H1 (cell line): ENCODE results near the gene PSTK. TPM values are rescaled to one million over a fixed set of nuclear protein-coding genes. Genes with fewer than 3 reads are reported as not detected.

Experiments used
- CTCF ChIA-PET: fragments of 300-600 bp; sonication (Branson Sonifier 250); formaldehyde crosslinking; loops from one replicate; lab custom pipeline; 2021; ENCODE audit not compliant: partially characterized antibody; lab: Charles Lee
- POLR2A ChIA-PET: fragments of 300-600 bp; sonication (Branson Sonifier 250); formaldehyde crosslinking; loops from one replicate; lab custom pipeline; 2021; ENCODE audit warnings: inconsistent platforms; ENCODE audit not compliant: partially characterized antibody; lab: Charles Lee
- DNase-seq, 2 experiments: peaks; one replicate each; pipeline versions ENCODE4 v3.0.0 to v3.0.0-alpha.2; 2010 to 2022; ENCODE audit warnings: low spot score in 2 of 2, low read depth in 1 of 2, mixed read lengths in 1 of 2
- FAIRE-seq: peaks from 2 replicates; lab custom pipeline; 2011; peaks lifted over from hg19 to GRCh38; lab: Jason Lieb, UNC
- H2AFZ ChIP-seq: 2 replicates; pipeline ENCODE4 v1.8.1; 2012; ENCODE audit warnings: low read length, inconsistent platforms
- H2AK5ac ChIP-seq: 2 replicates; pipeline ENCODE4 v1.6.1; 2013; ENCODE audit warnings: low read depth, low read length
- H2BK120ac ChIP-seq: replicated peaks from 2 replicates; pipeline ENCODE3; 2013; ENCODE audit warnings: low read depth, low read length, inconsistent platforms
- H2BK12ac ChIP-seq: 2 replicates; pipeline ENCODE4 v1.6.1; 2013; ENCODE audit warnings: low read depth, low read length
- H2BK15ac ChIP-seq: 2 replicates; pipeline ENCODE4 v1.6.1; 2013; ENCODE audit warnings: low read length
- H2BK20ac ChIP-seq: 2 replicates; pipeline ENCODE4 v1.6.1; 2013; ENCODE audit warnings: low read length
- H2BK5ac ChIP-seq: 2 replicates; pipeline ENCODE4 v1.6.1; 2013; ENCODE audit warnings: low read depth, low read length
- H3K14ac ChIP-seq: 2 replicates; pipeline ENCODE4 v1.6.1; 2013; ENCODE audit warnings: inconsistent platforms; ENCODE audit not compliant: insufficient read length
- H3K18ac ChIP-seq: 2 replicates; pipeline ENCODE4 v1.6.1; 2013; ENCODE audit warnings: low read length; ENCODE audit errors: extremely low read depth
- H3K23ac ChIP-seq: 2 replicates; pipeline ENCODE4 v1.6.1; 2013; ENCODE audit warnings: inconsistent platforms; ENCODE audit not compliant: insufficient read length
- H3K23me2 ChIP-seq: 2 replicates; pipeline ENCODE4 v1.6.1; 2013; ENCODE audit warnings: low read depth, low read length
- H3K27ac ChIP-seq: 2 replicates; pipeline ENCODE4 v1.6.1; 2011; ENCODE audit warnings: low read depth, low read length, inconsistent platforms
- H3K27me3 ChIP-seq, 4 experiments: replicated peaks in 1 of 4; 1 replicate in 1 of 4; 2 replicates in 3 of 4; pipeline versions ENCODE4 v1.6.1 to v1.8.1; 2011 to 2013; ENCODE audit warnings: low read length in 3 of 4, mild to moderate bottlenecking in 3 of 4, inconsistent platforms in 2 of 4, mixed read lengths in 2 of 4, moderate library complexity in 1 of 4; ENCODE audit not compliant: control insufficient read depth in 3 of 4, insufficient read depth in 3 of 4; ENCODE audit errors: extremely low read depth in 1 of 4
- H3K36me3 ChIP-seq, 4 experiments: 2 replicates each; pipeline versions ENCODE4 v1.6.1 to v1.8.1; 2011 to 2013; ENCODE audit warnings: mild to moderate bottlenecking in 4 of 4, low read length in 3 of 4, moderate library complexity in 2 of 4, control low read depth in 1 of 4, inconsistent platforms in 1 of 4; ENCODE audit not compliant: insufficient read depth in 4 of 4, control insufficient read depth in 2 of 4
- H3K4ac ChIP-seq: replicated peaks from 2 replicates; pipeline ENCODE3; 2013; ENCODE audit warnings: low read length, low read depth, mixed read lengths, inconsistent platforms; ENCODE audit not compliant: insufficient read length
- H3K4me1 ChIP-seq, 4 experiments: replicated peaks in 1 of 4; 1 replicate in 1 of 4; 2 replicates in 3 of 4; pipeline versions ENCODE4 v1.6.1 to v1.8.1; 2011 to 2013; ENCODE audit warnings: low read length in 3 of 4, inconsistent platforms in 2 of 4, mixed read lengths in 1 of 4; ENCODE audit not compliant: insufficient read depth in 4 of 4, control insufficient read depth in 3 of 4
- H3K4me2 ChIP-seq, 2 experiments: 2 replicates each; pipeline versions ENCODE4 v1.6.1 to v1.8.1; 2011 to 2013; ENCODE audit warnings: low read depth in 2 of 2, low read length in 2 of 2, control low read depth in 1 of 2, inconsistent platforms in 1 of 2, mild to moderate bottlenecking in 1 of 2; ENCODE audit not compliant: insufficient read depth in 1 of 2
- H3K4me3 ChIP-seq, 4 experiments: fragments of 200-600, 300-600 bp in 1 of 4; sonication (generic), shearing (Covaris generic), sonication (Bioruptor Twin) in 1 of 4; 2 replicates each; pipeline versions ENCODE4 v1.5.1 to v1.8.1; 2011 to 2016; ENCODE audit warnings: low read length in 4 of 4, low read depth in 3 of 4, control low read depth in 2 of 4, inconsistent platforms in 2 of 4, mild to moderate bottlenecking in 2 of 4, mixed read lengths in 1 of 4, moderate library complexity in 1 of 4; ENCODE audit not compliant: insufficient read depth in 2 of 4; ENCODE audit errors: extremely low read depth in 1 of 4
- H3K56ac ChIP-seq: replicated peaks from 2 replicates; pipeline ENCODE3; 2013; ENCODE audit warnings: low read depth, mild to moderate bottlenecking, mixed read lengths, low read length, inconsistent platforms; ENCODE audit not compliant: insufficient read length
- H3K79me1 ChIP-seq: 2 replicates; pipeline ENCODE4 v1.6.1; 2013; ENCODE audit warnings: low read depth, low read length, control low read depth
- H3K79me2 ChIP-seq, 2 experiments: 2 replicates each; pipeline versions ENCODE4 v1.6.1 to v1.8.1; 2012 to 2013; ENCODE audit warnings: low read length in 2 of 2, mild to moderate bottlenecking in 2 of 2, inconsistent platforms in 1 of 2; ENCODE audit not compliant: insufficient read depth in 2 of 2, control insufficient read depth in 1 of 2
- H3K9ac ChIP-seq, 4 experiments: replicated peaks in 1 of 4; 1 replicate in 1 of 4; 2 replicates in 3 of 4; pipeline versions ENCODE4 v1.6.1 to v1.8.1; 2011 to 2013; ENCODE audit warnings: low read depth in 3 of 4, low read length in 3 of 4, control low read depth in 2 of 4, mild to moderate bottlenecking in 2 of 4, moderate library complexity in 2 of 4, inconsistent platforms in 1 of 4; ENCODE audit errors: extremely low read depth in 1 of 4
- H3K9me3 ChIP-seq, 2 experiments: 2 replicates each; pipeline versions ENCODE4 v1.6.1 to v1.8.1; 2012 to 2013; ENCODE audit warnings: mild to moderate bottlenecking in 2 of 2, moderate library complexity in 2 of 2, control low read depth in 1 of 2, inconsistent platforms in 1 of 2, low read depth in 1 of 2, low read length in 1 of 2, mixed read lengths in 1 of 2; ENCODE audit not compliant: insufficient read depth in 2 of 2
- H4K20me1 ChIP-seq, 2 experiments: replicated peaks in 1 of 2; 2 replicates each; pipeline versions ENCODE3 to v1.8.1; 2011 to 2013; ENCODE audit warnings: inconsistent platforms in 2 of 2, low read length in 2 of 2, mild to moderate bottlenecking in 1 of 2; ENCODE audit not compliant: insufficient read depth in 2 of 2, control insufficient read depth in 1 of 2
- H4K5ac ChIP-seq: 2 replicates; pipeline ENCODE4 v1.6.1; 2013; ENCODE audit warnings: low read length, low read depth, mixed read lengths, inconsistent platforms; ENCODE audit not compliant: insufficient read length
- H4K8ac ChIP-seq: 2 replicates; pipeline ENCODE4 v1.8.0; 2013; ENCODE audit warnings: mild to moderate bottlenecking, moderate library complexity, low read length, inconsistent platforms; ENCODE audit not compliant: insufficient read depth; ENCODE audit errors: extremely low read depth
- H4K91ac ChIP-seq: replicated peaks from 2 replicates; pipeline ENCODE3; 2013; ENCODE audit warnings: low read length, mixed read lengths, inconsistent platforms; ENCODE audit not compliant: insufficient read length
- CREB1 ChIP-seq: IDR thresholded peaks from 2 replicates; pipeline ENCODE4 v1.6.1; 2012; ENCODE audit warnings: inconsistent platforms
- CTCF ChIP-seq, 3 experiments: IDR thresholded peaks; 1 replicate in 2 of 3; 2 replicates in 1 of 3; pipeline versions ENCODE4 v1.5.1 to v1.6.1; 2011; ENCODE audit warnings: low read length in 3 of 3, mild to moderate bottlenecking in 3 of 3, inconsistent platforms in 2 of 3, low read depth in 1 of 3, moderate library complexity in 1 of 3; ENCODE audit not compliant: insufficient read depth in 1 of 3; ENCODE audit errors: control extremely low read depth in 1 of 3
- RAD21 ChIP-seq, 2 experiments: IDR thresholded peaks in 1 of 2; conservative IDR thresholded peaks in 1 of 2; 2 replicates each; pipeline ENCODE4 v1.6.1; 2011; ENCODE audit warnings: low read depth in 2 of 2, low read length in 2 of 2, improper control_type of control experiment in 1 of 2, inconsistent platforms in 1 of 2, mild to moderate bottlenecking in 1 of 2, moderate library complexity in 1 of 2
- WGBS, 2 experiments: shearing (Covaris generic) in 1 of 2; methylation state at CpG; one replicate each; pipeline versions ENCODE4 v1.1.6 to v1.1.7; 2013 to 2015; ENCODE audit warnings: low lambda C conversion rate in 2 of 2, mixed read lengths in 2 of 2, inconsistent platforms in 1 of 2, low coverage in 1 of 2, missing lambda C conversion rate in 1 of 2; ENCODE audit not compliant: insufficient replicate concordance in 2 of 2, insufficient coverage in 1 of 2, insufficient read length in 1 of 2; ENCODE audit errors: extremely low coverage in 1 of 2, missing lambda C conversion rate in 1 of 2; 5-methylcytosine and 5-hydroxymethylcytosine counted together
- polyA plus RNA-seq, 7 experiments: library from polyadenylated mRNA; depleted of rRNA in 3 of 7; stranded (reverse) in 5 of 7; unstranded in 2 of 7; fragments of >200 nt in 5 of 7; fragments of 200-250 nt in 2 of 7; gene quantifications; 1 replicate in 5 of 7; 2 replicates in 1 of 7; 4 replicates in 1 of 7; pipeline versions ENCODE4 v1.2.1 to v1.2.3, GENCODE V29; 2011 to 2013; ENCODE audit warnings: missing spikeins in 2 of 7, mixed read lengths in 2 of 7
- total RNA-seq: library from RNA; stranded (reverse); fragmentation: NEBNext Ultra II Directional; extraction: Animal tissue kit (Norgen Biotek cat#: 25700); gene quantifications from 2 replicates; pipeline ENCODE4 v1.2.1, GENCODE V29; 2021

PSTK gene
- total and polyA plus RNA-seq, 2 of the 8 experiments (the other 6 are each of a cell fraction or from before 2014, with no cell fraction given): 4.4 to 6.6 TPM

- ChIA-PET CTCF (interaction anchor here (0.7 to 3.4 kb wide), 22 partner anchors 9 to 242 kb away, joined by 3 to 31 read pairs (median 4); partner anchors contain the start of gene CUZD1), POLR2A (interaction anchor here (1.0 to 3.1 kb wide), 4 partner anchors 9 to 27 kb away, joined by 4 to 25 read pairs (median 8); partner anchors contain the start of genes ACADSB, C10orf88 and IKZF5)
- no peak overlapping the region for H2BK5ac ChIP-seq
- H3K79me1 ChIP-seq: no peaks in the 10 kb centered on the region
- no peak overlapping the region for H2AK5ac ChIP-seq
- no peaks in the 10 kb centered on the region for H3K27me3 ChIP-seq
- H3K27ac ChIP-seq: no peak overlapping the region
- no peak overlapping the region for H3K9ac ChIP-seq
- H4K5ac ChIP-seq: no peak overlapping the region
- peak overlapping the region; percentile 66 to 73 for H3K4me2 ChIP-seq
- H3K9me3 ChIP-seq: no peaks in the 10 kb centered on the region
- no peak overlapping the region for H2BK20ac ChIP-seq
- H2AFZ ChIP-seq: 0 out of 2 replicates have a peak overlapping the region, but pooled peaks have one; percentile 82
- no peak overlapping the region for H4K8ac ChIP-seq
- H3K4me3 ChIP-seq: peak overlapping the region; percentile 23 to 85 (median 52)
- no peaks in the 10 kb centered on the region for H3K79me2 ChIP-seq
- no peak overlapping the region for H2BK15ac ChIP-seq
- H4K20me1 ChIP-seq: no peaks in the 10 kb centered on the region
- DNase-seq: peak in 1 of 2 experiments; percentile 2
- peaks cover 7% of the 10 kb centered on the region for H3K23me2 ChIP-seq
- peaks cover 0 to 5% (median 0%) of the 10 kb centered on the region in 4 experiments; a peak in 1 of 8 replicates for H3K36me3 ChIP-seq
- WGBS, 2 experiments: 50% methylated on average over 4 of the region's 4 CpGs; no CpG with 5 or more reads in 1 of the 2 experiments
- H3K4me1 ChIP-seq: peaks cover 0 to 3% (median 0%) of the 10 kb centered on the region in 4 experiments; a peak in 2 of 7 replicates
- no peak overlapping the region for H3K18ac ChIP-seq
- no peak overlapping the region for H3K14ac ChIP-seq
- TF ChIP-seq CTCF (IDR thresholded peaks at IDR 0.05; ENCODE audit: control extremely low read depth in 1 of 3, insufficient read depth in 1 of 3, low read depth in 1 of 3, low read length in 3 of 3) (peak in 2 of 3 experiments; percentile 22 to 56; a peak in 3 of 4 replicates), CREB1 (no peak), RAD21 (IDR thresholded peaks at IDR 0.05 in 1 of 2, conservative IDR thresholded peaks at IDR 0.05 in 1 of 2; ENCODE audit: low read depth in 2 of 2, low read length in 2 of 2) (peak; percentile 35 to 48)
- no peak overlapping the region for H3K56ac ChIP-seq
- no peak overlapping the region for H2BK12ac ChIP-seq
- no peak for FAIRE-seq
- no peak overlapping the region for H2BK120ac ChIP-seq
- H4K91ac ChIP-seq: no peak overlapping the region
- H3K4ac ChIP-seq: no peak overlapping the region
- H3K23ac ChIP-seq: no peak overlapping the region
These were observed 864 bp downstream of the PSTK start for GRCh38 chr10:122981066-122981464.
